GM23338 (cell line): ENCODE results near the gene DLX5. TPM values are rescaled to one million over a fixed set of nuclear protein-coding genes. Genes with fewer than 3 reads are reported as not detected.

Source experiments
- ATAC-seq: fragments of 200-7000 bp; cut with Tn5 transposase; 3 replicates; pipeline ENCODE4 v1.9.1; 2020
- DNase-seq: peaks from one replicate; pipeline ENCODE4 v3.0.0-alpha.2; 2015; ENCODE audit warnings: low spot score
- H2AFZ ChIP-seq: fragments of 200-600 bp; sonication (generic); 2 replicates; pipeline ENCODE4 v1.8.0; 2016; ENCODE audit warnings: antibody characterized with exemption, mild to moderate bottlenecking, moderate library complexity
- H3F3A ChIP-seq: fragments of 200-600 bp; sonication (generic); replicated peaks from 2 replicates; pipeline ENCODE4 v1.8.0; 2017; ENCODE audit warnings: antibody characterized with exemption, mixed run types, low read depth
- H3K27ac ChIP-seq: fragments of 200-600 bp; sonication (generic); 2 replicates; pipeline ENCODE4 v1.6.1; 2016; ENCODE audit warnings: low read depth
- H3K27me3 ChIP-seq: fragments of 200-600 bp; sonication (generic); 2 replicates; pipeline ENCODE4 v1.8.0; 2016; ENCODE audit warnings: mild to moderate bottlenecking, mixed run types, moderate library complexity; ENCODE audit not compliant: insufficient read depth
- H3K36me3 ChIP-seq: fragments of 200-600 bp; sonication (generic); 2 replicates; pipeline ENCODE4 v1.8.0; 2016; ENCODE audit warnings: mild to moderate bottlenecking; ENCODE audit not compliant: insufficient read depth
- H3K4me1 ChIP-seq: fragments of 200-600 bp; sonication (generic); 2 replicates; pipeline ENCODE4 v1.8.0; 2016; ENCODE audit warnings: mild to moderate bottlenecking, moderate library complexity; ENCODE audit not compliant: insufficient read depth
- H3K4me2 ChIP-seq: fragments of 200-600 bp; sonication (generic); 2 replicates; pipeline ENCODE4 v1.7.1; 2017; ENCODE audit warnings: mixed run types
- H3K4me3 ChIP-seq: fragments of 200-600 bp; sonication (generic); 2 replicates; pipeline ENCODE4 v1.6.1; 2016; ENCODE audit warnings: mixed run types
- H3K79me2 ChIP-seq: fragments of 200-600 bp; sonication (generic); replicated peaks from 2 replicates; pipeline ENCODE4 v1.8.0; 2017; ENCODE audit warnings: mild to moderate bottlenecking; ENCODE audit not compliant: insufficient read depth
- H3K9me2 ChIP-seq: fragments of 200-600 bp; sonication (generic); 2 replicates; pipeline ENCODE4 v1.8.0; 2017; ENCODE audit not compliant: insufficient read depth
- H4K20me1 ChIP-seq: fragments of 200-600 bp; sonication (generic); replicated peaks from 2 replicates; pipeline ENCODE4 v1.8.0; 2017; ENCODE audit warnings: mild to moderate bottlenecking; ENCODE audit not compliant: insufficient read depth
- H3K27ac Mint-ChIP-seq: 2 replicates; pipeline ENCODE4 v1.8.0; 2020; ENCODE audit warnings: inconsistent platforms, mild to moderate bottlenecking, moderate library complexity, mixed read lengths
- H3K27me3 Mint-ChIP-seq: 3 replicates; pipeline ENCODE4 v1.8.0; 2022; ENCODE audit warnings: low read depth, mild to moderate bottlenecking, moderate library complexity, mixed read lengths, inconsistent platforms; ENCODE audit not compliant: insufficient read depth, poor library complexity
- H3K36me3 Mint-ChIP-seq: 3 replicates; pipeline ENCODE4 v1.8.0; 2021; ENCODE audit warnings: low read depth, mild to moderate bottlenecking, inconsistent platforms, moderate library complexity, mixed read lengths
- H3K4me1 Mint-ChIP-seq: 3 replicates; pipeline ENCODE4 v1.8.0; 2020; ENCODE audit warnings: mild to moderate bottlenecking, inconsistent platforms, mixed read lengths
- H3K4me3 Mint-ChIP-seq: 3 replicates; pipeline ENCODE4 v1.8.0; 2021; ENCODE audit warnings: moderate library complexity, mild to moderate bottlenecking, inconsistent platforms, mixed read lengths
- H3K9me3 Mint-ChIP-seq: 3 replicates; pipeline ENCODE4 v1.8.0; 2020; ENCODE audit warnings: moderate library complexity, mild to moderate bottlenecking, inconsistent platforms, mixed read lengths
- CREB1 ChIP-seq: fragments of 250-450 bp; sonication (Bioruptor Pico); IDR thresholded peaks from 2 replicates; pipeline ENCODE4 v1.5.0; 2020; ENCODE audit warnings: low read depth, mild to moderate bottlenecking, moderate library complexity
- EZH2 ChIP-seq: fragments of 200-600 bp; sonication (generic); IDR thresholded peaks from one replicate; pipeline ENCODE4 v1.8.0; 2017; ENCODE audit warnings: antibody characterized with exemption, mild to moderate bottlenecking, low read depth; ENCODE audit not compliant: unreplicated experiment
- JUNB ChIP-seq: IDR thresholded peaks from one replicate; pipeline ENCODE4 v1.6.1; 2016; ENCODE audit warnings: antibody characterized with exemption; ENCODE audit not compliant: unreplicated experiment
- POLR2AphosphoS5 ChIP-seq: IDR thresholded peaks from 2 replicates; pipeline ENCODE4 v1.6.1; 2016; ENCODE audit warnings: antibody characterized with exemption, low read depth
- polyA plus RNA-seq: library from polyadenylated mRNA; unstranded; fragments of >200 nt; fragmentation: Nextera tagmentation; extraction: Ambion mirVana; gene quantifications from 2 replicates; pipeline ENCODE4 v1.2.1, GENCODE V29; 2016
- total RNA-seq: library from RNA; depleted of rRNA; stranded (reverse); fragments of >200 nt; shearing (Covaris generic); gene quantifications from 2 replicates; pipeline ENCODE4 v1.2.3, GENCODE V29; 2014
- TF ChIP-seq, protein P1 (sequence below): fragments of 250-450 bp; sonication (Bioruptor Pico); IDR thresholded peaks from 2 replicates; pipeline ENCODE4 v1.5.0; 2020; ENCODE audit warnings: mild to moderate bottlenecking, moderate library complexity

Gene DLX5
- total and polyA plus RNA-seq, 2 experiments from 2014 or later = not detected

DNA sequence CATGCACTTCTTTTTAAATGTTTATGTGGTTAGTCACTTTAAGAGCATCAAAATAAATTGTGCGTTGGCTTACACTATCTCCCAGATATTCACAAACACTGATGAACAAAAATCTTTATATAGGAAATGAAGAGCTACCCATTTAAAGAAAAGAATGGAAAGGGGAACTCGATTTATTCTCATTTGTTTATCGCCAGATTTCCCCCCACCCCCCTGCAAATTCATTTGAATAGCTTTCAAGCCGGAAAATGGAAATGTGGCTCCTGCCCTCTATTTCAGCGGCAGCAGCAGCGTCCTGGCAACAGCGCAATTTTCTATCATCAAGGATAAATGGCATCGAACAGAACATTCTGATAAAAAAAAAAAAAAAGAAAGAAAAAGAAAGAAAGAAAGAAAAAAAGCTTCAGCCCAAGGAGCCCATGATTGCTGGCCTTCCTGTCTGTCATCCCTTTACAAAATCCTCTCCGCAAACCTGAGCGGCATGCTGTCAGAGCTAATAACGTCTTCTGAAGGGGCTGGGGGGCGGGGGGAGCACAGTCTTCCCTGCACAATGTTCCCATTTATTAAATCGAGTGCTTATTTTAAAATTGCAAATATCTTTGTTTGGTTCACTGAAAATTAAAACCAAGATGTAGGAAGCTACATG lies 33.0 kb downstream of the DLX5 start (continued):
- TF ChIP-seq, protein P1, sequence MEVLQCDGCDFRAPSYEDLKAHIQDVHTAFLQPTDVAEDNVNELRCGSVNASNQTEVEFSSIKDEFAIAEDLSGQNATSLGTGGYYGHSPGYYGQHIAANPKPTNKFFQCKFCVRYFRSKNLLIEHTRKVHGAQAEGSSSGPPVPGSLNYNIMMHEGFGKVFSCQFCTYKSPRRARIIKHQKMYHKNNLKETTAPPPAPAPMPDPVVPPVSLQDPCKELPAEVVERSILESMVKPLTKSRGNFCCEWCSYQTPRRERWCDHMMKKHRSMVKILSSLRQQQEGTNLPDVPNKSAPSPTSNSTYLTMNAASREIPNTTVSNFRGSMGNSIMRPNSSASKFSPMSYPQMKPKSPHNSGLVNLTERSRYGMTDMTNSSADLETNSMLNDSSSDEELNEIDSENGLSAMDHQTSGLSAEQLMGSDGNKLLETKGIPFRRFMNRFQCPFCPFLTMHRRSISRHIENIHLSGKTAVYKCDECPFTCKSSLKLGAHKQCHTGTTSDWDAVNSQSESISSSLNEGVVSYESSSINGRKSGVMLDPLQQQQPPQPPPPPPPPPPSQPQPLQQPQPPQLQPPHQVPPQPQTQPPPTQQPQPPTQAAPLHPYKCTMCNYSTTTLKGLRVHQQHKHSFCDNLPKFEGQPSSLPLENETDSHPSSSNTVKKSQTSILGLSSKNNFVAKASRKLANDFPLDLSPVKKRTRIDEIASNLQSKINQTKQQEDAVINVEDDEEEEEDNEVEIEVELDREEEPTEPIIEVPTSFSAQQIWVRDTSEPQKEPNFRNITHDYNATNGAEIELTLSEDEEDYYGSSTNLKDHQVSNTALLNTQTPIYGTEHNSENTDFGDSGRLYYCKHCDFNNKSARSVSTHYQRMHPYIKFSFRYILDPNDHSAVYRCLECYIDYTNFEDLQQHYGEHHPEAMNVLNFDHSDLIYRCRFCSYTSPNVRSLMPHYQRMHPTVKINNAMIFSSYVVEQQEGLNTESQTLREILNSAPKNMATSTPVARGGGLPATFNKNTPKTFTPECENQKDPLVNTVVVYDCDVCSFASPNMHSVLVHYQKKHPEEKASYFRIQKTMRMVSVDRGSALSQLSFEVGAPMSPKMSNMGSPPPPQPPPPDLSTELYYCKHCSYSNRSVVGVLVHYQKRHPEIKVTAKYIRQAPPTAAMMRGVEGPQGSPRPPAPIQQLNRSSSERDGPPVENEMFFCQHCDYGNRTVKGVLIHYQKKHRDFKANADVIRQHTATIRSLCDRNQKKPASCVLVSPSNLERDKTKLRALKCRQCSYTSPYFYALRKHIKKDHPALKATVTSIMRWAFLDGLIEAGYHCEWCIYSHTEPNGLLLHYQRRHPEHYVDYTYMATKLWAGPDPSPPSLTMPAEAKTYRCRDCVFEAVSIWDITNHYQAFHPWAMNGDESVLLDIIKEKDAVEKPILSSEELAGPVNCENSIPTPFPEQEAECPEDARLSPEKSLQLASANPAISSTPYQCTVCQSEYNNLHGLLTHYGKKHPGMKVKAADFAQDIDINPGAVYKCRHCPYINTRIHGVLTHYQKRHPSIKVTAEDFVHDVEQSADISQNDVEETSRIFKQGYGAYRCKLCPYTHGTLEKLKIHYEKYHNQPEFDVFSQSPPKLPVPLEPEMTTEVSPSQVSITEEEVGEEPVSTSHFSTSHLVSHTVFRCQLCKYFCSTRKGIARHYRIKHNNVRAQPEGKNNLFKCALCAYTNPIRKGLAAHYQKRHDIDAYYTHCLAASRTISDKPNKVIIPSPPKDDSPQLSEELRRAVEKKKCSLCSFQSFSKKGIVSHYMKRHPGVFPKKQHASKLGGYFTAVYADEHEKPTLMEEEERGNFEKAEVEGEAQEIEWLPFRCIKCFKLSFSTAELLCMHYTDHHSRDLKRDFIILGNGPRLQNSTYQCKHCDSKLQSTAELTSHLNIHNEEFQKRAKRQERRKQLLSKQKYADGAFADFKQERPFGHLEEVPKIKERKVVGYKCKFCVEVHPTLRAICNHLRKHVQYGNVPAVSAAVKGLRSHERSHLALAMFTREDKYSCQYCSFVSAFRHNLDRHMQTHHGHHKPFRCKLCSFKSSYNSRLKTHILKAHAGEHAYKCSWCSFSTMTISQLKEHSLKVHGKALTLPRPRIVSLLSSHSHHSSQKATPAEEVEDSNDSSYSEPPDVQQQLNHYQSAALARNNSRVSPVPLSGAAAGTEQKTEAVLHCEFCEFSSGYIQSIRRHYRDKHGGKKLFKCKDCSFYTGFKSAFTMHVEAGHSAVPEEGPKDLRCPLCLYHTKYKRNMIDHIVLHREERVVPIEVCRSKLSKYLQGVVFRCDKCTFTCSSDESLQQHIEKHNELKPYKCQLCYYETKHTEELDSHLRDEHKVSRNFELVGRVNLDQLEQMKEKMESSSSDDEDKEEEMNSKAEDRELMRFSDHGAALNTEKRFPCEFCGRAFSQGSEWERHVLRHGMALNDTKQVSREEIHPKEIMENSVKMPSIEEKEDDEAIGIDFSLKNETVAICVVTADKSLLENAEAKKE (CRISPR knock-in tag) = no peak
- TF ChIP-seq EZH2 (no peak), JUNB (no peak)

DNA sequence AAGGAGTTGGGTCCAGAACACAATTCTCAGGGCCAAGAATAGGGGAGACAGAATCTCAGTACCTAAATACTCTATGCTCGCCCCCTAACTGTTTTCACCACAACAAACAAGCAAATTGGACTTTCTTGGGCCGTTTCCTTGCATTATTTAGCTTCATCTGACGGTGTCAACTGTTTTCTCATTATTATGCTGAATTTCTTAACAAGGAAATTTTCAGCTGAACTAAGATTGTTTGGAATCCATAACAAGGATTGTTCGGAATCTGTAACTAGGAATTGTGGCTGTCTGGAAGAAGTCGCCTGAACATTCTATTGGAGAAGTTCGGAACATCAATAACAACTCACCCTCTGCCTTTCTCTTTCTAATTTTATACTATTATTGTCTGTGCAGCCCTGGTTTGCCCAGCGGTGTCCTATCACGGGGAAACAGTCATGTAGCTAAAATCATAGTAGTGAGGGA lies 34.7 kb downstream of the DLX5 start:
- no peak for TF ChIP-seq POLR2AphosphoS5
- peak; percentile 84 for TF ChIP-seq EZH2
- no peak for TF ChIP-seq CREB1 (CRISPR knock-in tag)
- DNase-seq = no peak
- Histone ChIP-seq H4K20me1 (peaks cover 14% of the 10 kb centered on the region), H3K9me2 (no peaks in the 10 kb centered on the region), H3K79me2 (no peaks in the 10 kb centered on the region), H3K27ac (no peak overlapping the region), H3K27me3 (peaks cover 100% of the 10 kb centered on the region), H2AFZ (no peak overlapping the region), H3K4me3 (peak overlapping the region; percentile 43), H3K4me1 (peaks cover 78% of the 10 kb centered on the region), H3K36me3 (no peaks in the 10 kb centered on the region), H3K4me2 (peak overlapping the region; percentile 74), H3F3A (peaks cover 16% of the 10 kb centered on the region; the same call in 1 of the 2 replicates)
- no peak for ATAC-seq
- H3K4me1 Mint-ChIP-seq = peaks cover 56% of the 10 kb centered on the region
- peaks cover 95% of the 10 kb centered on the region for H3K27me3 Mint-ChIP-seq
- peak overlapping the region; percentile 59 for H3K4me3 Mint-ChIP-seq
- no peak overlapping the region for H3K27ac Mint-ChIP-seq
- H3K9me3 Mint-ChIP-seq = peaks cover 7% of the 10 kb centered on the region; the same call in 1 of the 3 replicates
- H3K36me3 Mint-ChIP-seq = no peaks in the 10 kb centered on the region
